Smooth muscle cell (in vitro differentiated cells): Measurements from ENCODE around the gene SRRM3. TPM values are rescaled to one million over a fixed set of nuclear protein-coding genes. Genes with fewer than 3 reads are reported as not detected.
A peak's percentile ranks its signal among the peaks of the same experiment; 100 is the strongest.
"Not testable (repeated sequence)": the region's sequence is repeated elsewhere in the genome, so short reads cannot be mapped to it uniquely, and the experiment has no call there.

Source experiments
- DNase-seq: peaks from one replicate; lab custom pipeline; 2025; ENCODE audit not compliant: unreplicated experiment; lab: John Stamatoyannopoulos, UW
- H2AFZ ChIP-seq: fragments of 200-600 bp; sonication (generic); 2 replicates; pipeline ENCODE4 v1.6.0; 2016; ENCODE audit warnings: antibody characterized with exemption, low read depth, mild to moderate bottlenecking
- H3F3A ChIP-seq: fragments of 200-600 bp; sonication (generic); 2 replicates; pipeline ENCODE4 v1.6.0; 2017; ENCODE audit warnings: antibody characterized with exemption, low read depth
- H3K27ac ChIP-seq: fragments of 200-600 bp; sonication (generic); 2 replicates; pipeline ENCODE4 v1.5.1; 2016; ENCODE audit warnings: low read depth, mild to moderate bottlenecking
- H3K27me3 ChIP-seq: fragments of 200-600 bp; sonication (generic); 2 replicates; pipeline ENCODE4 v1.6.1; 2016; ENCODE audit warnings: low read depth, mild to moderate bottlenecking
- H3K36me3 ChIP-seq: fragments of 200-600 bp; sonication (generic); 2 replicates; pipeline ENCODE4 v1.5.1; 2016; ENCODE audit warnings: low read depth
- H3K4me1 ChIP-seq: fragments of 200-600 bp; sonication (generic); 2 replicates; pipeline ENCODE4 v1.5.1; 2016; ENCODE audit warnings: low read depth
- H3K4me2 ChIP-seq: fragments of 200-600 bp; sonication (generic); 2 replicates; pipeline ENCODE4 v1.6.0; 2016; ENCODE audit warnings: mild to moderate bottlenecking
- H3K4me3 ChIP-seq: fragments of 200-600 bp; sonication (generic); 2 replicates; pipeline ENCODE4 v1.5.1; 2016; ENCODE audit warnings: mild to moderate bottlenecking
- H3K79me2 ChIP-seq: fragments of 200-600 bp; sonication (generic); 2 replicates; pipeline ENCODE4 v1.6.0; 2016; ENCODE audit warnings: low read depth, mild to moderate bottlenecking
- H3K9ac ChIP-seq: fragments of 200-600 bp; sonication (generic); 2 replicates; pipeline ENCODE4 v1.6.0; 2016; ENCODE audit warnings: low read depth
- H3K9me3 ChIP-seq: fragments of 200-600 bp; sonication (generic); replicated peaks from 2 replicates; pipeline ENCODE4 v1.5.1; 2016; ENCODE audit warnings: low read depth
- H4K20me1 ChIP-seq: fragments of 200-600 bp; sonication (generic); 2 replicates; pipeline ENCODE4 v1.6.0; 2016; ENCODE audit warnings: low read depth
- CTCF ChIP-seq: fragments of 200-600 bp; sonication (generic); IDR thresholded peaks from 2 replicates; pipeline ENCODE4 v1.5.1; 2017; ENCODE audit warnings: borderline replicate concordance, mild to moderate bottlenecking, antibody characterized with exemption; ENCODE audit not compliant: insufficient read depth, poor library complexity, severe bottlenecking
- WGBS: methylation state at CpG from one replicate; pipeline ENCODE4 v1.1.7; 2016; ENCODE audit warnings: low lambda C conversion rate; 5-methylcytosine and 5-hydroxymethylcytosine counted together
- polyA plus RNA-seq: library from polyadenylated mRNA; unstranded; fragments of >200 nt; fragmentation: Nextera tagmentation; extraction: Ambion mirVana; gene quantifications from 2 replicates; pipeline ENCODE4 v1.2.1, GENCODE V29; 2016
- total RNA-seq: library from RNA; depleted of rRNA; stranded (reverse); fragments of >200 nt; gene quantifications from 2 replicates; pipeline ENCODE4 v1.2.3, GENCODE V29; 2014

The SRRM3 gene
- total and polyA plus RNA-seq, 2 experiments from 2014 or later = 3.6 to 10.9 TPM

GRCh38 chr7:76225379-76225778, 23.7 kb downstream of the SRRM3 start:
- DNase-seq = peak; percentile 16
- no peaks in the 10 kb centered on the region for H3F3A ChIP-seq
- peaks cover 14% of the 10 kb centered on the region for H3K27me3 ChIP-seq
- 11% methylated on average over 11 of the region's 11 CpGs for WGBS
- no peaks in the 10 kb centered on the region for H3K36me3 ChIP-seq
- no peak for TF ChIP-seq CTCF
- no peak overlapping the region for H3K4me3 ChIP-seq
- no peaks in the 10 kb centered on the region for H3K79me2 ChIP-seq
- no peak overlapping the region for H3K9ac ChIP-seq
- H2AFZ ChIP-seq = no peak overlapping the region
- no peak overlapping the region for H3K4me2 ChIP-seq
- H3K27ac ChIP-seq = no peak overlapping the region
- H3K9me3 ChIP-seq = no peaks in the 10 kb centered on the region
- H3K4me1 ChIP-seq = no peaks in the 10 kb centered on the region
- H4K20me1 ChIP-seq = no peaks in the 10 kb centered on the region

GRCh38 chr7:76225951-76226350, 24.3 kb downstream of the SRRM3 start:
- no peak overlapping the region for H3K4me3 ChIP-seq
- no peaks in the 10 kb centered on the region for H3K4me1 ChIP-seq
- TF ChIP-seq CTCF = no peak

GRCh38 chr7:76226878-76227423, 25.3 kb downstream of the SRRM3 start:
- H2AFZ ChIP-seq, H3K79me2 ChIP-seq, DNase-seq, H3K36me3 ChIP-seq, H3F3A ChIP-seq, H3K4me3 ChIP-seq, H3K9me3 ChIP-seq, H3K27ac ChIP-seq, H3K9ac ChIP-seq, H3K4me1 ChIP-seq, H3K4me2 ChIP-seq, H4K20me1 ChIP-seq: not testable (repeated sequence)
- WGBS = 74% methylated on average over 1 of the region's 1 CpG
- H3K27me3 ChIP-seq = peaks cover 22% of the 10 kb centered on the region

More at GRCh38 chr7:76225951-76226350, 24.3 kb downstream of the SRRM3 start:
- WGBS = 69% methylated on average over 2 of the region's 2 CpGs
- Histone ChIP-seq H3K4me2 (no peak overlapping the region), H3F3A (no peaks in the 10 kb centered on the region), H3K27me3 (peaks cover 14% of the 10 kb centered on the region), H3K36me3 (no peaks in the 10 kb centered on the region), H4K20me1 (no peaks in the 10 kb centered on the region), H3K79me2 (no peaks in the 10 kb centered on the region), H2AFZ (no peak overlapping the region), H3K27ac (no peak overlapping the region), H3K9me3 (no peaks in the 10 kb centered on the region), H3K9ac (no peak overlapping the region)
- no peak for DNase-seq

GRCh38 chr7:76230214-76230613, 28.5 kb downstream of the SRRM3 start:
- H3K4me1 ChIP-seq = peaks cover 5% of the 10 kb centered on the region
- H2AFZ ChIP-seq = no peak overlapping the region
- H3K27ac ChIP-seq = no peak overlapping the region
- H3K9ac ChIP-seq = no peak overlapping the region
- no peaks in the 10 kb centered on the region for H3K36me3 ChIP-seq
- no peaks in the 10 kb centered on the region for H3K9me3 ChIP-seq
- no peaks in the 10 kb centered on the region for H3K79me2 ChIP-seq
- H3K4me2 ChIP-seq = no peak overlapping the region
- H3K4me3 ChIP-seq = no peak overlapping the region
- DNase-seq = no peak
- no peaks in the 10 kb centered on the region for H4K20me1 ChIP-seq
- no peak for TF ChIP-seq CTCF
- no peaks in the 10 kb centered on the region for H3F3A ChIP-seq
- peaks cover 9% of the 10 kb centered on the region for H3K27me3 ChIP-seq
- 92% methylated on average over 5 of the region's 5 CpGs for WGBS
